NOMO-1 treated with DMSO at 0.1 percent for 48 hours (cell line): ENCODE measurements around the gene TLR5.
"Not testable (repeated sequence)": the region's sequence is repeated elsewhere in the genome, so short reads cannot be mapped to it uniquely, and the experiment has no call there.

Experiments used
- DNase-seq: peaks from one replicate; lab custom pipeline; 2025; ENCODE audit not compliant: unreplicated experiment; lab: John Stamatoyannopoulos, UW

The TLR5 gene, protein sequence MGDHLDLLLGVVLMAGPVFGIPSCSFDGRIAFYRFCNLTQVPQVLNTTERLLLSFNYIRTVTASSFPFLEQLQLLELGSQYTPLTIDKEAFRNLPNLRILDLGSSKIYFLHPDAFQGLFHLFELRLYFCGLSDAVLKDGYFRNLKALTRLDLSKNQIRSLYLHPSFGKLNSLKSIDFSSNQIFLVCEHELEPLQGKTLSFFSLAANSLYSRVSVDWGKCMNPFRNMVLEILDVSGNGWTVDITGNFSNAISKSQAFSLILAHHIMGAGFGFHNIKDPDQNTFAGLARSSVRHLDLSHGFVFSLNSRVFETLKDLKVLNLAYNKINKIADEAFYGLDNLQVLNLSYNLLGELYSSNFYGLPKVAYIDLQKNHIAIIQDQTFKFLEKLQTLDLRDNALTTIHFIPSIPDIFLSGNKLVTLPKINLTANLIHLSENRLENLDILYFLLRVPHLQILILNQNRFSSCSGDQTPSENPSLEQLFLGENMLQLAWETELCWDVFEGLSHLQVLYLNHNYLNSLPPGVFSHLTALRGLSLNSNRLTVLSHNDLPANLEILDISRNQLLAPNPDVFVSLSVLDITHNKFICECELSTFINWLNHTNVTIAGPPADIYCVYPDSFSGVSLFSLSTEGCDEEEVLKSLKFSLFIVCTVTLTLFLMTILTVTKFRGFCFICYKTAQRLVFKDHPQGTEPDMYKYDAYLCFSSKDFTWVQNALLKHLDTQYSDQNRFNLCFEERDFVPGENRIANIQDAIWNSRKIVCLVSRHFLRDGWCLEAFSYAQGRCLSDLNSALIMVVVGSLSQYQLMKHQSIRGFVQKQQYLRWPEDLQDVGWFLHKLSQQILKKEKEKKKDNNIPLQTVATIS

DNA sequence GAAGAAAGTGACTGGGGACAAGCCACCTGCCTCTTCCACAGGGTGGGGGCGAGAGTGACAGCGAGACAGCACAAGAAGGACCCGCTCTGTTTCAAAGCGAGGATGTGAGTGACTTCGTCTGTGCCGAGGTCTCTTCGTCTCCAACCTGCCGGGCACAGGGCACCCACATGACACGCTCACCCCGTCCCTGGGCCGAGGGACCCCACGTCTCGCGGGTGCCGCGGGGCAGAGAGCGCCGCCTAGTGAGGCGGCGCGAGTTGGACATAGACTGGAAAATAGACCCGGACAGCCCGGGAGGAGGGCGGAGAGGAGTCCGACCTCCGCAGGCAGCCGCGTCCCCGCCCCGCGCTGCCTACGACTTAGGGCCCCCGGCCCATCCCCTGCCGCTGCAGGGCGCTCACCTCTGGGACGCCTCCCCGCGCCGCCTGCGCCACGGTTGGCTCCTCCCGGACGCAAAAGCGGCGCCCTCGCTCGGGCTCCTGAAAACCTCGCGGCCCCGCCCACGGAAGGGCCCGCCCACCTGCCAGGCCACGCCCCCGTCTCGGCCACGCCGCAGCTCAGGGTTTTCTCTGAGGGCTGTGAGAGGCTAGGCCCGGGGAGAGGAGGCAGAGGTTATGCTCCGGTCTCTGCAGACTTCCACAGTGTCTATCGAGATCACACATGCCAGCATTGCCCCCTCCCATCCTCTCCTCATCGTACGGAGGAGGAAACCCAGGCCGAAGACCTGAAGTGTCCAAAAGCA, at the start of gene TLR5:
TSS of gene TLR5 (minus strand) at position 454 of the 742 bp plus-strand sequence. CDS start 30,217 bp downstream, outside the sequence.
- DNase-seq = peak; percentile 85

- DNase-seq = peak; percentile 59
These were observed 47.1 kb upstream of the TLR5 start for GRCh38 chr1:223189903-223190724.

GRCh38 chr1:223189525-223189902, 46.5 kb upstream of the TLR5 start:
- DNase-seq = no peak

- no peak for DNase-seq
These were observed 45.7 kb upstream of the TLR5 start for GRCh38 chr1:223188618-223189356.

DNA sequence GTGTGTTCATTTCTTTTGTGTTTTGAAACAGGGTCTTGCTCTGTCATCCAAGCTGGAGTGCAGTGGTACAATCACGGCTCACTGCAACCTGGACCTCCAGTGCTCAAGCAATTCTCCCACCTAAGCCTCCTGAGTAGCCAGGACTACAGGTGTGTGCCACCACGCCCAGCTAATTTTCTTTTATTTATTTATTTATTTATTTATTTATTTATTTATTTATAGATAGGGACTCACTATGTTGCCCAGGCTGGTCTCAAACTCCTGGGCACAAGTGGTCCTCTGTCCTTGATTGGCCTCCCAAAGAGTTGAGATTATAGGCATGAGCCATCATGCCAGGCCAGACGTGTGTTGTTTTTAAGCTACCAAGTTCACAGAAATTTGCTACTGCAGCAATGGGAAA, 43.8 kb upstream of the TLR5 start:
- DNase-seq = no peak

DNA sequence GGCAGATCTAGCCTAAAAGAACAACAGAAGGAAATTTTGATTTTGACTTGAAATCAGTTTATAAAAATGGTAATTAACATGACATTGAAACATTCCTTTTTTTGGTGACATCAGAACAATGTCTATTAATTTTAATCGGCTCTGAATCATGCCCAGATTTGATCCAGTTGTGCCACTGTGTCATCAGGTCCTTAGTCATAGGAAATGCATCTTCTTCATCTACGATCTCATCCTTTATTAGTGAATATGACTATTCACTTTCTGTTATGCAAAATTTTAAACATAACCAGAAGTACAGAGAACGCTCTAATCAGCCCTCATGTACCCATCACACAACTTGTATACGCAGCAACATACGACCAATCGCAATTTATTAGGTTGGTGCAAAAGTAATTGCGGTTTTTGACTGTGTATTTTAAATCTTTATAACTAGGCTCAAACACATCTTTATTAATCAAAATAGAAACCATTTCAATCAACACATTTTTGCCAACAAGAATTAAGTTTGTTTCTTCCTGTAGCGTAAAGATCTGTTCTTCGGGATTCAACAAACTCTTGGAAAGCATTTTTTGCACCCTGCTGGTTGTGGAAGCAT, 40.3 kb upstream of the TLR5 start:
- no peak for DNase-seq

- peak; percentile 98 for DNase-seq
These were observed 37.8 kb upstream of the TLR5 start for GRCh38 chr1:223180731-223181321.

GRCh38 chr1:223179786-223180185, 36.7 kb upstream of the TLR5 start:
- no peak for DNase-seq

GRCh38 chr1:223179280-223179679, 36.2 kb upstream of the TLR5 start:
- no peak for DNase-seq

- peak; percentile 40 for DNase-seq
These were observed 34.6 kb upstream of the TLR5 start for GRCh38 chr1:223177681-223178080.

DNA sequence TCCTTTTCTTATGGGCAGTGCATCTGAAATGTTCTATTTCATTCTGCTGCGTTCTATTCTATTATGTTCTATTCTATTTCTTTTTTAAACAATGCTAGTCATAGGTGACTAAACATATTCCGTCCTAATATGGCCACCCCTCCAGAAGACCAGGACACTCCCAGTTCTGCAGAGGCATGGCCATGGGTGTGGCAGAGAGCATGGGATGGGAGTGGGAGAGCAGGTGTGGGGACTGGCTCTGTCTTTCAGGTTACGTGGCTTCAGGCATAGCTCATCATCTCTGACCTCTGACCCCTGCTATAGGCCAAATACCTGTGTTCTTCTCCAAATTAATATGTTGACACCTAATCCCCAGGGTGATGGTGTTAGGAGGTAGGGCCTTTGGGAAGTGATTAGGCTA, 33.4 kb upstream of the TLR5 start:
- DNase-seq = no peak

DNA sequence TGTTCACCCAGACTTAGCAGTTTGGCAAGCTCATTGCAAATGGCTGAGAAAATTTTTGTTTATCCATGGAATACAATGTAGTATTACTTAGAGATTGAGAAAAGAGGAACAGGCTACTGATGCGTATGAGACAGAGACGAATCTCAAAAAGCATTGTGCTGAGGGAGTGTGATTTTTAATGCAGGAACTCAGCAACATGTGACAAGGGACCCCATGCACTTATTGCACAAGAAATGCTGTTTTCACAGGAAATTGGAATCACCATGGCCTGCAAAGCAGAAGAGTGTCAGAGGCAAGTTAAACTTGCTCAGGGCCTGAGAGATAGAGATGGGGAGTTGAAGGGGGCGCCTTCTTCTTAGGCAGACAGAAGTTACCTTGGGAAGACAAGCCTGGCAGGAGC, 32.6 kb upstream of the TLR5 start:
- peak; percentile 89 for DNase-seq

DNA sequence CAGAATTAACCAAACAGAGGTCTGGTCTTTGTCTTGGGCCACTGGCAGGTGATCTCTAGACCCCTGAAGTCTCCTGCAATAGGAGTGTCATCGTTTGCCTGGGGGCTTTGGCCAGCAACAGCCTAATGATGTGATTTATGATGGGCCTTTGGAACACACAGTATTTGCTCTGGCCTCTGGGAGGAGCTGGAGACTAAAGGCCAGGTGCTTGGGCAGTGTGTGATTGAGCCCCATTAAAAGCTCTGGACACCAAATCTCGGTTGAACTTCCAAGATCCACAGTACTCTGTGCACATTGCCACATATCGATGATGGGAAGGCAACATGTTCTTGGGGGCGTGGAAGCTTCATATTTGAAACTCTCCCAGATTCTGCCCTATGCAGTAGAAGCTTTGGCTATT, 32.0 kb upstream of the TLR5 start:
- DNase-seq = no peak

GRCh38 chr1:223169458-223169857, 26.4 kb upstream of the TLR5 start:
- DNase-seq = not testable (repeated sequence)

- DNase-seq = no peak
These were observed 18.3 kb upstream of the TLR5 start for GRCh38 chr1:223161321-223161720.

GRCh38 chr1:223156343-223156742, 13.3 kb upstream of the TLR5 start:
- DNase-seq = no peak

DNA sequence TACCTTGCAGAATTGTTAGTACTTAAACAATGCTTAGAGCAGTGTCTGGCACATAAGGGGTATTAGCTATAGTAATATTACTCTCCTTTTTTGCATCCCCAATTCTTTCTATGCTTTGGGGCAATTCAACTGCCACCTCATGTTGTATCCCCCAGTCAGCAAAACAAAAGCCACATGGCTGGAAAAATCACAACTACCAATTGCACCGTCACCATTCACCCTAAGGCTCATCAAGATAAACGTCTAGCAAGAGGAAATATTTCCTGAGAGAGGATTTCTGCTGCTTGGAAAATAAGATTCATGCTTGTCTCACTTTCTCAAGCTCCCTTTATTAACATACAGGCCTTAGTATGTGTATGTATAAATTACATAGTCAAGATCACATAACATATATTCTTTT, 12.1 kb upstream of the TLR5 start:
- no peak for DNase-seq

DNA sequence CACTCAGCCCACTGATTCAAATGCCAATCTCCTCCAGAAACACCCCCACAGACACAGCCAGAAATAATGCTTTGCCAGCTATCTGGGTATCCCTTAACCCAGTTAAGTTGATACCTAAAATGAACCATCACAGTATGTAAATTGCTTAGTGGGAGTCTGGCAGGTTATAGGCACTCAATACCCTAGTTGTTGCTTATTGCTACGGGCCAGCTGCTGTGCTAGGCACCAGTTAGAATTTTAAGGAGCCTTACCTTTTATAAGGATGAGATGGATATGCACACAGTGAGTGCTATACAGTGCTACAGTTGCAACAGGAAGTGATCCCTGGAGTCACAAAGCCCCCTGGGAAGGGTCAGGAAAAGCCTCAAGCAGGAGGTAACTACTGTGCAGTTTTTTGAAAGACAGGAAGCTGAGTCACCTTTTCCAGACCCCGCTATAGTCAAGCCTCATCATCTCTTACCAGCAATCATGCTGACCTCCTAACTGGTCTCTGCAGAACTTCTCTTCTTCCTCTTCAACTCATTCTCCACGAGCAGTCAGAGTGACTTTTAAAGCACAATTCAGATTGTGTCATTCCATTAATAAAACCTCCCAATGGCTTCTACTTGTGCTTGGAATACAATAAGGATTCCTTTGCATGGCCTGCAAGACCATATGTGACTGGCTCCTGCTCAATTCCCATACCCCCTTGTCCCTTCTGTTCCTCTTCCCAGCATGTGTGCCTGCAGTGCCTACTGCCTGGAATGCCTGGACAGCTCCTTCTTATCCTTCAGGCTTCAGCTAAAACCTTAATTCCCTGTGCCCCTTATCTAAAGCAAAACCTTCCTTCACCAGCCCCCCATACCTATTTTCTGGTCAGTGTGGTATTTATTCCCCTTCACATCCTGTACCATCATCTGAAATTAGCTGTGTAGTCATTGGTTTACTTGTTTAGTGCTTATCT, 10.4 kb upstream of the TLR5 start:
- DNase-seq = peak; percentile 76
